Mucosa of rectum (tissue), 2 donors: Measurements from ENCODE around the gene METTL17.

Experiments
- H3K27ac ChIP-seq, 2 donors: one replicate each; pipeline ENCODE4 v1.7.0; 2013; ENCODE audit warnings: inconsistent platforms in 2 of 2, low read depth in 2 of 2, low read length in 2 of 2
- H3K27me3 ChIP-seq, 2 donors: one replicate each; pipeline ENCODE4 v1.7.0; 2013; ENCODE audit warnings: low read length in 2 of 2; ENCODE audit not compliant: control insufficient read depth in 2 of 2, insufficient read depth in 2 of 2
- H3K36me3 ChIP-seq, 2 donors: one replicate each; pipeline ENCODE4 v1.7.0; 2013; ENCODE audit warnings: low read length in 2 of 2; ENCODE audit not compliant: control insufficient read depth in 2 of 2, insufficient read depth in 2 of 2
- H3K4me1 ChIP-seq, 2 donors: one replicate each; pipeline ENCODE4 v1.7.0; 2013; ENCODE audit warnings: low read length in 2 of 2, mild to moderate bottlenecking in 1 of 2; ENCODE audit not compliant: control insufficient read depth in 2 of 2, insufficient read depth in 2 of 2
- H3K4me3 ChIP-seq, 2 donors: one replicate each; pipeline ENCODE4 v1.7.0; 2013; ENCODE audit warnings: low read length in 2 of 2
- H3K9ac ChIP-seq, 2 donors: one replicate each; pipeline ENCODE4 v1.7.0; 2013; ENCODE audit warnings: low read length in 2 of 2, low read depth in 1 of 2, mild to moderate bottlenecking in 1 of 2
- H3K9me3 ChIP-seq, 2 donors: one replicate each; pipeline ENCODE4 v1.7.0; 2013; ENCODE audit warnings: low read length in 2 of 2; ENCODE audit not compliant: control insufficient read depth in 2 of 2
- donor health status: healthy.
- donor health status: Normal muscosa, but diverticular disease.

The METTL17 gene

DNA sequence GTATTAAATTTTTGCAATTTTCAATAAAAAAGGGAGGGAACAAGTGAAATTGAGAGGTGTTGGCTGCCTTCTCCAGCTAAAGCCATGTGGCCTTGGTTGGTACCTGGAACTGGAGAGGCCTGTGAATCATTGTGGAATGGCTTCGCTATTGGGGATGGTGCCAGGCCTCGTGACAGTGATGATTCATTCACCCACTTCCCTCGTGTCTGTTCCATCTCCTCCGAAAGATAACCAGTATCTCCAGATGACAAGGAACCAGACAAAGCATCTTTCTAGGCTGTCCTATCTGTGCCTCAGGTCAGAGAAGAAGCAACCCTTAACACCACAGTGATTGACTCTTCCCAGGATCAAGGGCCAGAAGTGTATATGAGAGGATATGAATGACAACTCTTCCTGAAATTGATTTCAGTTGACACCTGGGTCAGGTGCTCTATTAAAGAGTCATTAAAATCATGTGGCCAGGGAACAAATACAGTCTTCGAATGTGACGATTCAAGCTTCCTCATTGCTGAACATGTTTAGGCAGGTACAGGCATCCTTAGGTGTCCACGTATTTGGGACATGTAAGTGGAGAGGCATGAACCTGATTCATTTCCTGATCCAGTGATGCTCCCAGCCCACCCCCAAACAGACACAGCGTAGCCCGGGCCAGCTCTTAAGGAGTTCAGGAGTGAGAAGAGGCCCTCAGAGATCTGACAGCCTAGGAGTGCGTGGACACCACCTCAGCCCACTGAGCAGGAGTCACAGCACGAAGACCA lies 52.1 kb downstream of the METTL17 start, which contains the start of gene RNASE7:
RNASE7 (plus strand) TSS at position 687 of the 758 bp plus-strand sequence. CDS start 631 bp downstream, outside the sequence.
- Histone ChIP-seq H3K4me1 (peaks cover 25 to 34% of the 10 kb centered on the region in 2 donors), H3K36me3 (no peaks in the 10 kb centered on the region), H3K9me3 (no peaks in the 10 kb centered on the region), H3K27ac (peak within 1 kb of the TSS in 1 of 2 donors; percentile 24), H3K4me3 (no peak within 1 kb of the TSS), H3K27me3 (no peaks in the 10 kb centered on the region), H3K9ac (no peak within 1 kb of the TSS)

DNA sequence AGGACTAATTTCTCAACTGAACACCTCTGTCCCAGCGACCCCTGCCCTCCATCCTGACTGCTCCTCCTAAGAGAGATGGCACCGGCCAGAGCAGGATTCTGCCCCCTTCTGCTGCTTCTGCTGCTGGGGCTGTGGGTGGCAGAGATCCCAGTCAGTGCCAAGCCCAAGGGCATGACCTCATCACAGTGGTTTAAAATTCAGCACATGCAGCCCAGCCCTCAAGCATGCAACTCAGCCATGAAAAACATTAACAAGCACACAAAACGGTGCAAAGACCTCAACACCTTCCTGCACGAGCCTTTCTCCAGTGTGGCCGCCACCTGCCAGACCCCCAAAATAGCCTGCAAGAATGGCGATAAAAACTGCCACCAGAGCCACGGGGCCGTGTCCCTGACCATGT lies 53.1 kb downstream of the METTL17 start:
- Histone ChIP-seq H3K4me3 (no peak overlapping the region), H3K27ac (peak overlapping the region in 1 of 2 donors; percentile 24)

DNA sequence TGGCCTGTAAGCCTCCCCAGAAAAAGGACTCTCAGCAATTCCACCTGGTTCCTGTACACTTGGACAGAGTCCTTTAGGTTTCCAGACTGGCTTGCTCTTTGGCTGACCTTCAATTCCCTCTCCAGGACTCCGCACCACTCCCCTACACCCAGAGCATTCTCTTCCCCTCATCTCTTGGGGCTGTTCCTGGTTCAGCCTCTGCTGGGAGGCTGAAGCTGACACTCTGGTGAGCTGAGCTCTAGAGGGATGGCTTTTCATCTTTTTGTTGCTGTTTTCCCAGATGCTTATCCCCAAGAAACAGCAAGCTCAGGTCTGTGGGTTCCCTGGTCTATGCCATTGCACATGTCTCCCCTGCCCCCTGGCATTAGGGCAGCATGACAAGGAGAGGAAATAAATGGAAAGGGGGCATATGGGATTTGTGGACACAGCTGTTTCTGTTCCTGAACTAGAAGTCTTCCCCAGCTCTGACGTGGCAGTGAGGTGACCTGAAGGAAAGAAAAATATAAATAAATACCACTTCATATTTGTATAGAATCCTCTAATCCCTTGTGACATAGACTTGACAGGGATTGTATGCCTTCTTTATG lies 53.7 kb downstream of the METTL17 start:
- Histone ChIP-seq H3K36me3 (no peaks in the 10 kb centered on the region), H3K9ac (no peak overlapping the region), H3K4me3 (no peak overlapping the region), H3K9me3 (no peaks in the 10 kb centered on the region), H3K4me1 (peaks cover 23 to 32% of the 10 kb centered on the region in 2 donors), H3K27me3 (no peaks in the 10 kb centered on the region), H3K27ac (peak overlapping the region; percentile 24 to 30)

More for the DNA sequence above, 53.1 kb downstream of the METTL17 start:
- Histone ChIP-seq H3K9ac (no peak overlapping the region), H3K9me3 (no peaks in the 10 kb centered on the region), H3K4me1 (peaks cover 25 to 34% of the 10 kb centered on the region in 2 donors), H3K27me3 (no peaks in the 10 kb centered on the region), H3K36me3 (no peaks in the 10 kb centered on the region)

DNA sequence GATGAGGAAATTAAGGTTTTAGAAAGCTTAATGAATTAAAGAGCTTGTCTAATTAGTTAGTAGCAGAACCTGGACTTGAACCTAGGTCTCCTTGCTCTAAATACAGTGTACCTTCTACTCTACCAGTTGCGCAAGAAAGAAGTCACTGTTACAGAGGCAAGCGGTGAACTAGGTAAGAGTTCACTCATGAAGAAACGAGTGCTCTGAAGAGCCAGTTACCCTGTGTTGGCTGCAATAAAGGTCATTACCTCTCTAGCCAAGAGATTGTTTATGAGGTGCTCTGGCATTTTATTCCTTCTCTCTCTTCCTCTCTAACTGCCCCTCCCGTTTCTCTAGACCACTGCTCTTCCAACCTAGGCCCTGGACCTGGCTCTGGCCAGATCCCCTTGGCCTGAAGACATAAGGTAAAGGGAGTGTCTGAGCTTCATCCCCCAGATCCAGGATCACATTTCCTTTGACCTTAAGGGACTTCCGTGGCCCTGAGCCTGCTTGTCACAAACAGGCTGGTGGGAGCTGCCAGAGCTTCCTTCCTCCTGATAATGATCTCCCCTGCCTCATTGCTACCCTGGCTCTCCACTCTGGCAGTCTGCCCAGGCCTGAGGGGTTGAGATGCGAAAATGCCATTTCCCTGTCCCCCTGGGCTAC lies 54.3 kb downstream of the METTL17 start:
- Histone ChIP-seq H3K9me3 (no peaks in the 10 kb centered on the region), H3K4me3 (no peak overlapping the region), H3K27me3 (no peaks in the 10 kb centered on the region), H3K36me3 (no peaks in the 10 kb centered on the region), H3K27ac (peak overlapping the region; percentile 30 to 39), H3K4me1 (peaks cover 20 to 26% of the 10 kb centered on the region in 2 donors), H3K9ac (peak overlapping the region in 1 of 2 donors; percentile 14)
